ENCODE results near the gene MACROD1. TPM values are rescaled to one million over a fixed set of nuclear protein-coding genes. Genes with fewer than 3 reads are reported as not detected.

Gene MACROD1
- total and polyA plus RNA-seq, 2 experiments from 2014 or later, result 21.2 to 403 TPM

- peak; percentile 62 for DNase-seq
- no peak overlapping the region for H3K27ac ChIP-seq
- H2AFZ ChIP-seq, result peak overlapping the region; percentile 56; the same call in 1 of the 2 replicates
Observed at GRCh38 chr11:64090806-64091516, 75.0 kb downstream of the MACROD1 start.

GRCh38 chr11:64089915-64090805 lies 75.8 kb downstream of the MACROD1 start:
- Histone ChIP-seq H3F3A (ENCODE audit: insufficient read depth) (no peaks in the 10 kb centered on the region), H3K9ac (no peak overlapping the region), H4K20me1 (ENCODE audit: insufficient read depth) (no peaks in the 10 kb centered on the region), H2AFZ (no peak overlapping the region), H3K4me1 (ENCODE audit: insufficient read depth) (peaks cover 6% of the 10 kb centered on the region; the same call in 1 of the 2 replicates), H3K27me3 (replicated peaks; ENCODE audit: insufficient read depth) (no peaks in the 10 kb centered on the region), H3K79me2 (ENCODE audit: insufficient read depth) (no peaks in the 10 kb centered on the region), H3K27ac (no peak overlapping the region), H3K9me2 (ENCODE audit: insufficient read depth) (no peaks in the 10 kb centered on the region), H3K4me2 (ENCODE audit: unreplicated experiment) (no peak overlapping the region), H3K9me3 (ENCODE audit: low read depth) (no peaks in the 10 kb centered on the region), H3K36me3 (ENCODE audit: low read depth) (no peaks in the 10 kb centered on the region), H3K4me3 (no peak overlapping the region)
- DNase-seq, result no peak
- WGBS, 2 experiments (ENCODE audit: low coverage in 1 of 2, low lambda C conversion rate in 2 of 2, missing lambda C conversion rate in 2 of 2), result 91 to 93% methylated on average over 25 to 28 of the region's 28 CpGs
- in situ Hi-C loops (cut with MboI), result no loop called here
- TF ChIP-seq EZH2phosphoT487 (IDR thresholded peaks at IDR 0.05; ENCODE audit: insufficient read depth, low read depth) (no peak), EZH2 (IDR thresholded peaks at IDR 0.05; ENCODE audit: insufficient read depth, poor library complexity, severe bottlenecking) (no peak)

More at GRCh38 chr11:64090806-64091516, 75.0 kb downstream of the MACROD1 start:
- Histone ChIP-seq H3K4me3 (no peak overlapping the region), H3K4me1 (ENCODE audit: insufficient read depth) (peaks cover 6% of the 10 kb centered on the region; the same call in 1 of the 2 replicates), H3K36me3 (ENCODE audit: low read depth) (no peaks in the 10 kb centered on the region), H4K20me1 (ENCODE audit: insufficient read depth) (no peaks in the 10 kb centered on the region), H3F3A (ENCODE audit: insufficient read depth) (no peaks in the 10 kb centered on the region), H3K9ac (no peak overlapping the region), H3K9me2 (ENCODE audit: insufficient read depth) (no peaks in the 10 kb centered on the region), H3K9me3 (ENCODE audit: low read depth) (no peaks in the 10 kb centered on the region), H3K4me2 (ENCODE audit: unreplicated experiment) (no peak overlapping the region), H3K79me2 (ENCODE audit: insufficient read depth) (no peaks in the 10 kb centered on the region), H3K27me3 (replicated peaks; ENCODE audit: insufficient read depth) (no peaks in the 10 kb centered on the region)
- in situ Hi-C loops (cut with MboI), result no loop called here
- WGBS, 2 experiments (ENCODE audit: low coverage in 1 of 2, low lambda C conversion rate in 2 of 2, missing lambda C conversion rate in 2 of 2), result 61 to 68% methylated on average over 9 to 11 of the region's 11 CpGs
- TF ChIP-seq EZH2 (IDR thresholded peaks at IDR 0.05; ENCODE audit: insufficient read depth, poor library complexity, severe bottlenecking) (no peak), EZH2phosphoT487 (IDR thresholded peaks at IDR 0.05; ENCODE audit: insufficient read depth, low read depth) (no peak)

GRCh38 chr11:64089493-64089892 lies 76.4 kb downstream of the MACROD1 start:
- WGBS, 2 experiments (ENCODE audit: low coverage in 1 of 2, low lambda C conversion rate in 2 of 2, missing lambda C conversion rate in 2 of 2), result 83 to 85% methylated on average over 7 of the region's 7 CpGs
- Histone ChIP-seq H3K9ac (no peak overlapping the region), H3K27ac (no peak overlapping the region)

GRCh38 chr11:64089027-64089360 lies 76.9 kb downstream of the MACROD1 start:
- Histone ChIP-seq H3K9ac (no peak overlapping the region), H3K9me2 (ENCODE audit: insufficient read depth) (no peaks in the 10 kb centered on the region), H3K79me2 (ENCODE audit: insufficient read depth) (no peaks in the 10 kb centered on the region), H3K27me3 (replicated peaks; ENCODE audit: insufficient read depth) (no peaks in the 10 kb centered on the region), H3F3A (ENCODE audit: insufficient read depth) (no peaks in the 10 kb centered on the region), H3K4me1 (ENCODE audit: insufficient read depth) (peaks cover 6% of the 10 kb centered on the region; the same call in 1 of the 2 replicates), H3K4me2 (ENCODE audit: unreplicated experiment) (no peak overlapping the region), H4K20me1 (ENCODE audit: insufficient read depth) (no peaks in the 10 kb centered on the region), H3K4me3 (no peak overlapping the region), H3K27ac (no peak overlapping the region), H2AFZ (no peak overlapping the region), H3K36me3 (ENCODE audit: low read depth) (no peaks in the 10 kb centered on the region), H3K9me3 (ENCODE audit: low read depth) (no peaks in the 10 kb centered on the region)
- no peak for DNase-seq
- WGBS, 2 experiments (ENCODE audit: low coverage in 1 of 2, low lambda C conversion rate in 2 of 2, missing lambda C conversion rate in 2 of 2), result 77 to 84% methylated on average over 10 to 13 of the region's 15 CpGs
- in situ Hi-C loops (cut with MboI), result no loop called here
- no peak for TF ChIP-seq EZH2phosphoT487 (IDR thresholded peaks at IDR 0.05; ENCODE audit: insufficient read depth, low read depth)
- TF ChIP-seq EZH2 (IDR thresholded peaks at IDR 0.05; ENCODE audit: insufficient read depth, poor library complexity, severe bottlenecking), result no peak

More at GRCh38 chr11:64089493-64089892, 76.4 kb downstream of the MACROD1 start:
- H3K9me3 ChIP-seq (ENCODE audit: low read depth), result no peaks in the 10 kb centered on the region
- H3K4me2 ChIP-seq (ENCODE audit: unreplicated experiment), result no peak overlapping the region
- no peaks in the 10 kb centered on the region for H4K20me1 ChIP-seq (ENCODE audit: insufficient read depth)
- no peak overlapping the region for H3K4me3 ChIP-seq
- no peak overlapping the region for H2AFZ ChIP-seq
- no peak for DNase-seq
- no peaks in the 10 kb centered on the region for H3K36me3 ChIP-seq (ENCODE audit: low read depth)
- no peaks in the 10 kb centered on the region for H3K27me3 ChIP-seq (replicated peaks; ENCODE audit: insufficient read depth)
- no peaks in the 10 kb centered on the region for H3K9me2 ChIP-seq (ENCODE audit: insufficient read depth)
- no peak for TF ChIP-seq EZH2phosphoT487 (IDR thresholded peaks at IDR 0.05; ENCODE audit: insufficient read depth, low read depth)
- no peak for TF ChIP-seq EZH2 (IDR thresholded peaks at IDR 0.05; ENCODE audit: insufficient read depth, poor library complexity, severe bottlenecking)
- H3F3A ChIP-seq (ENCODE audit: insufficient read depth), result no peaks in the 10 kb centered on the region
- in situ Hi-C loops (cut with MboI), result no loop called here
- H3K79me2 ChIP-seq (ENCODE audit: insufficient read depth), result no peaks in the 10 kb centered on the region
- peaks cover 6% of the 10 kb centered on the region; the same call in 1 of the 2 replicates for H3K4me1 ChIP-seq (ENCODE audit: insufficient read depth)

All from GM23248 (cell line).